ENCODE data around the gene ASH1L.
"Not testable (repeated sequence)": the region's sequence is repeated elsewhere in the genome, so short reads cannot be mapped to it uniquely, and the experiment has no call there.

Gene ASH1L

GRCh38 chr1:155518484-155518883 lies 44.1 kb downstream of the ASH1L start:
- H3K4me3 ChIP-seq (ENCODE audit: low read length), result no peak overlapping the region
- DNase-seq (ENCODE audit: low read depth), result no peak
- TF ChIP-seq CTCF (conservative IDR thresholded peaks at IDR 0.05; ENCODE audit: low read length), result no peak

- no peak overlapping the region for H3K4me3 ChIP-seq (ENCODE audit: low read length)
- TF ChIP-seq CTCF (conservative IDR thresholded peaks at IDR 0.05; ENCODE audit: low read length), result no peak
- DNase-seq (ENCODE audit: low read depth), result no peak
These were observed 47.9 kb downstream of the ASH1L start for GRCh38 chr1:155514582-155515187.

GRCh38 chr1:155513300-155513916 lies 49.2 kb downstream of the ASH1L start:
- peak; percentile 82 for DNase-seq (ENCODE audit: low read depth)
- peak; percentile 43 for TF ChIP-seq CTCF (conservative IDR thresholded peaks at IDR 0.05; ENCODE audit: low read length)
- no peak overlapping the region for H3K4me3 ChIP-seq (ENCODE audit: low read length)

GRCh38 chr1:155511385-155511784 lies 51.2 kb downstream of the ASH1L start:
- DNase-seq (ENCODE audit: low read depth); H3K4me3 ChIP-seq (ENCODE audit: low read length): not testable (repeated sequence)

- no peak for DNase-seq (ENCODE audit: low read depth)
- H3K4me3 ChIP-seq (ENCODE audit: low read length), result no peak overlapping the region
- no peak for TF ChIP-seq CTCF (conservative IDR thresholded peaks at IDR 0.05; ENCODE audit: low read length)
These were observed 53.5 kb downstream of the ASH1L start for GRCh38 chr1:155509064-155509463.

GRCh38 chr1:155507945-155508344 lies 54.7 kb downstream of the ASH1L start:
- no peak for DNase-seq (ENCODE audit: low read depth)
- no peak overlapping the region for H3K4me3 ChIP-seq (ENCODE audit: low read length)
- TF ChIP-seq CTCF (conservative IDR thresholded peaks at IDR 0.05; ENCODE audit: low read length), result no peak

GRCh38 chr1:155505963-155506362 lies 56.6 kb downstream of the ASH1L start:
- H3K4me3 ChIP-seq (ENCODE audit: low read length); DNase-seq (ENCODE audit: low read depth): not testable (repeated sequence)

GRCh38 chr1:155504207-155504606 lies 58.4 kb downstream of the ASH1L start:
- peak; percentile 42 for TF ChIP-seq CTCF (conservative IDR thresholded peaks at IDR 0.05; ENCODE audit: low read length)
- DNase-seq (ENCODE audit: low read depth), result peak; percentile 18
- no peak overlapping the region for H3K4me3 ChIP-seq (ENCODE audit: low read length)

All from AG10803 (cell line).